IPS-NIHi7 (cell line): ENCODE measurements around the gene GCGR.
"Not testable (repeated sequence)": the region's sequence is repeated elsewhere in the genome, so short reads cannot be mapped to it uniquely, and the experiment has no call there.

Experiments used
- DNase-seq: peaks from one replicate; pipeline ENCODE4 v3.0.0; 2012; ENCODE audit warnings: mixed read lengths; ENCODE audit errors: extremely low spot score

The GCGR gene

GRCh38 chr17:81832608-81833159 lies 28.7 kb downstream of the GCGR start:
- no peak for DNase-seq

- peak; percentile 98 for DNase-seq
Measured at GRCh38 chr17:81833160-81833920, 29.4 kb downstream of the GCGR start, which contains the start of gene MCRIP1. TSS of gene MCRIP1 (minus strand) at chr17:81833291. CDS start at chr17:81824506, 8,785 bp downstream.

- no peak for DNase-seq
Measured at GRCh38 chr17:81833921-81834830, 30.2 kb downstream of the GCGR start.

- no peak for DNase-seq
Measured at GRCh38 chr17:81834831-81835267, 30.9 kb downstream of the GCGR start, which contains the start of gene PPP1R27. TSS of gene PPP1R27 (minus strand) at chr17:81835050. CDS start at chr17:81834953, 97 bp downstream.

GRCh38 chr17:81837641-81838040 lies 33.7 kb downstream of the GCGR start:
- no peak for DNase-seq

- DNase-seq: no peak
Measured at GRCh38 chr17:81838753-81839255, 34.9 kb downstream of the GCGR start.

- no peak for DNase-seq
Measured at GRCh38 chr17:81839301-81839700, 35.4 kb downstream of the GCGR start.

GRCh38 chr17:81840059-81840458 lies 36.1 kb downstream of the GCGR start:
- DNase-seq: not testable (repeated sequence)

GRCh38 chr17:81840826-81841778 lies 37.2 kb downstream of the GCGR start:
- no peak for DNase-seq

GRCh38 chr17:81841866-81842265 lies 37.9 kb downstream of the GCGR start:
- DNase-seq: no peak

GRCh38 chr17:81842378-81842724 lies 38.4 kb downstream of the GCGR start:
- DNase-seq: no peak

- no peak for DNase-seq
Measured at GRCh38 chr17:81842725-81843504, 39.0 kb downstream of the GCGR start.

- no peak for DNase-seq
Measured at GRCh38 chr17:81843713-81844326, 39.9 kb downstream of the GCGR start.

GRCh38 chr17:81844327-81844851 lies 40.4 kb downstream of the GCGR start:
- no peak for DNase-seq

- no peak for DNase-seq
Measured at GRCh38 chr17:81844887-81845286, 40.9 kb downstream of the GCGR start.

- no peak for DNase-seq
Measured at GRCh38 chr17:81845361-81845760, 41.4 kb downstream of the GCGR start.

- DNase-seq: no peak
Measured at GRCh38 chr17:81845881-81846742, 42.2 kb downstream of the GCGR start.
